Measurements from ENCODE around the gene COA6. TPM values are rescaled to one million over a fixed set of nuclear protein-coding genes. Genes with fewer than 3 reads are reported as not detected.

COA6 gene
- total and polyA plus RNA-seq, 2 donors (not counting 3 experiments of a cell fraction or from before 2014, with no cell fraction given): 22.2 to 42.7 TPM

DNA sequence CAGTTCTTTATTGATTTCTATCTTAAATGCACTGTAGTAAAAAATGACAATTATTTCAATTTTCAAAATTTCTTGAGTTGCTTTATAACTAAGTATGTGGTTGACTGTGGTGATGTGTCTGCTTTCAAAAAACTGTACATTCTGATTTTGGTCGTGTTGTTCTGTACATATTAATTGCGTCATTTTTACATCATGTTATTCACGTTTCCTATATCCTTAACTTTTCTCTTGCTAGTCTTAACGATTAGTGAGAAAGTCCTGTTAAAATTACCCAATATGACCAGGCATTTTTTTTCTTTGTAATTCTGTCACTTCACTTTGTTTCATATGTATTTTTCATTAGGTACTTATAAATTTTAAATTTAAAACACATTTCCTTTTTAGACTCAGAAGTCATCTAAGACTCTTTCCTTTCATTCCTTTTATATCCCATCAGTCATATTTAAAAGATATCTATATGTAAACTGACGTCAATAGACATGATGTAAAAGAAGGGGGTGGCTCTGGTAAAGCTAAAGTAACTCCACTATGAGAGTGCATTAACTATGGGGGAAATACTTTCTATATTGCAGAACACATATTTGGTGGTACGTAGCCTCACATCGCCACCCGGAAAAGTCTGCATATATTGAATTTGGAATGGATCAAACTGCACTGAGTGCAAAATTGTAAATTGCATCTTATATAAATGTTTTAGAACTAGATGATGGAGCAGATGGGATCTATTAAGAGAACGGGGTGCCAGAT is 1.1 kb upstream of the COA6 start:
- ChIA-PET CTCF (interaction anchor here (1.4 kb wide), 1 partner anchor 45 kb away, joined by 4 read pairs; no protein-coding TSS in a partner anchor), POLR2A (no interaction called here)
- intact Hi-C loops (cut with micrococcal nuclease): loop anchor here (2.0 kb wide), 1 partner anchor 45 kb away; no protein-coding TSS in a partner anchor
- Histone ChIP-seq H3K9me1 (replicated peaks; ENCODE audit: control insufficient read depth, extremely low read depth, insufficient read depth, low read length) (no peaks in the 10 kb centered on the region), H3K79me2 (ENCODE audit: control insufficient read depth, insufficient read depth, low read length) (peaks cover 15% of the 10 kb centered on the region), H3K4me1 (ENCODE audit: control insufficient read depth, extremely low read depth, insufficient read depth, low read length) (peaks cover 16% of the 10 kb centered on the region), H4K20me1 (replicated peaks; ENCODE audit: control insufficient read depth, extremely low read depth, insufficient read depth, low read length) (no peaks in the 10 kb centered on the region), H2AFZ (ENCODE audit: low read depth, low read length) (no peak overlapping the region), H3K27me3 (ENCODE audit: control insufficient read depth in 2 of 2, insufficient read depth in 2 of 2, low read length in 2 of 2) (no peaks in the 10 kb centered on the region), H3K9ac (replicated peaks; ENCODE audit: extremely low read depth, insufficient read depth, low read length) (peak overlapping the region; percentile 97), H3K36me3 (ENCODE audit: control insufficient read depth in 2 of 2, extremely low read depth in 1 of 2, insufficient read depth in 2 of 2, low read length in 2 of 2) (peaks cover 6% of the 10 kb centered on the region in 2 experiments), H3K27ac (ENCODE audit: insufficient read depth, low read depth, low read length) (no peak overlapping the region), H3K9me3 (replicated peaks; ENCODE audit: control insufficient read depth, insufficient read depth, low read length) (no peaks in the 10 kb centered on the region), H3K4me2 (ENCODE audit: insufficient read depth, low read length) (peak overlapping the region; percentile 70), H3K4me3 (replicated peaks in 1 of 3; ENCODE audit: insufficient read depth in 1 of 3, low read depth in 1 of 3, low read length in 3 of 3) (peak overlapping the region; percentile 83 to 86 (median 85))
- dilution Hi-C loops (cut with MboI; ENCODE audit: extremely low pct_ligation_motif_present, low sequenced_read_pairs): no loop called here
- FAIRE-seq (no peak), DNase-seq (ENCODE audit: low read depth, low spot score) (peak; percentile 6)
- TF ChIP-seq POLR2A (IDR thresholded peaks at IDR 0.05; ENCODE audit: low read depth, low read length): no peak
- TF ChIP-seq, protein P1, sequence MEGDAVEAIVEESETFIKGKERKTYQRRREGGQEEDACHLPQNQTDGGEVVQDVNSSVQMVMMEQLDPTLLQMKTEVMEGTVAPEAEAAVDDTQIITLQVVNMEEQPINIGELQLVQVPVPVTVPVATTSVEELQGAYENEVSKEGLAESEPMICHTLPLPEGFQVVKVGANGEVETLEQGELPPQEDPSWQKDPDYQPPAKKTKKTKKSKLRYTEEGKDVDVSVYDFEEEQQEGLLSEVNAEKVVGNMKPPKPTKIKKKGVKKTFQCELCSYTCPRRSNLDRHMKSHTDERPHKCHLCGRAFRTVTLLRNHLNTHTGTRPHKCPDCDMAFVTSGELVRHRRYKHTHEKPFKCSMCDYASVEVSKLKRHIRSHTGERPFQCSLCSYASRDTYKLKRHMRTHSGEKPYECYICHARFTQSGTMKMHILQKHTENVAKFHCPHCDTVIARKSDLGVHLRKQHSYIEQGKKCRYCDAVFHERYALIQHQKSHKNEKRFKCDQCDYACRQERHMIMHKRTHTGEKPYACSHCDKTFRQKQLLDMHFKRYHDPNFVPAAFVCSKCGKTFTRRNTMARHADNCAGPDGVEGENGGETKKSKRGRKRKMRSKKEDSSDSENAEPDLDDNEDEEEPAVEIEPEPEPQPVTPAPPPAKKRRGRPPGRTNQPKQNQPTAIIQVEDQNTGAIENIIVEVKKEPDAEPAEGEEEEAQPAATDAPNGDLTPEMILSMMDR (IDR thresholded peaks at IDR 0.05; ENCODE audit: extremely low read depth in 1 of 2, insufficient read depth in 1 of 2, low read depth in 1 of 2, low read length in 2 of 2): no peak
- no peak for TF ChIP-seq EZH2 (IDR thresholded peaks at IDR 0.05; ENCODE audit: borderline replicate concordance, low read depth, low read length, severe bottlenecking)
- TF ChIP-seq JUN (IDR thresholded peaks at IDR 0.05; ENCODE audit: borderline replicate concordance, insufficient read depth, insufficient read length, low read depth): no peak
- TF ChIP-seq FOS (IDR thresholded peaks at IDR 0.05; ENCODE audit: borderline replicate concordance, insufficient read depth, low read length): no peak
- TF ChIP-seq MYC (IDR thresholded peaks at IDR 0.05; ENCODE audit: low read depth, low read length): no peak
- no peak for TF ChIP-seq MAX (IDR thresholded peaks at IDR 0.05; ENCODE audit: insufficient read depth, insufficient read length)
- no peak for TF ChIP-seq POLR2AphosphoS5 (IDR thresholded peaks at IDR 0.05; ENCODE audit: insufficient read depth, low read depth, low read length)
- TF ChIP-seq GATA2 (IDR thresholded peaks at IDR 0.05; ENCODE audit: insufficient read depth, insufficient read length, low read depth, low read length): no peak
- no TSS peak for BruUV-seq (replicated peaks)
